HG03354 (cell line): ENCODE results near the gene PLA2G3.
"Not testable (repeated sequence)": the region's sequence is repeated elsewhere in the genome, so short reads cannot be mapped to it uniquely, and the experiment has no call there.

Experiments
- ATAC-seq: cut with Tn5 transposase; IDR thresholded peaks from one replicate; pipeline ENCODE4 v1.9.1; 2021; ENCODE audit warnings: mild to moderate bottlenecking; ENCODE audit not compliant: unreplicated experiment, poor library complexity, severe bottlenecking

Gene PLA2G3

DNA sequence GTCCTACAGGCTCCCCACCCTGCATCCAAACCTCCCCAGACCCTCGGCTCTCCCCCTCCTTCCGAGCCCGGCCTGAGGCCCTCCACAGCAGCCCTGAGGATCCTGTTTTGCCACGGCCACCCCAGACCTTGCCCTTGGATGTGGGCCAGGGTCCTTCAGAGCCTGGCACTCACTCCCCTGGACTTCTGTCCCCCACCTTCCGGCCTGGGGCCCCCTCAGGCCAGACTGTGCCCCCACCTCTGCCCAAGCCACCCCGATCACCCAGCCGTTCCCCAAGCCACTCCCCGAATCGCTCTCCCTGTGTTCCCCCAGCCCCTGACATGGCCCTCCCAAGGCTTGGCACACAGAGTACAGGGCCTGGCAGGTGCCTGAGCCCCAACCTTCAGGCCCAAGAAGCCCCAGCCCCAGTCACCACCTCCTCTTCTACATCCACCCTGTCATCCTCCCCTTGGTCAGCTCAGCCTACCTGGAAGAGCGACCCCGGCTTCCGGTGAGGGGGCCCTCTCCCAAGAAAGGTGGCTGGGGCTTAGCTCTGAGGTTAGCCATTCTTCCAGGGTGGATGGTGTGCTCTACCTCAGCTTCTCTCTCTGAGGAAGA lies 14.7 kb downstream of the PLA2G3 start:
- no peak for ATAC-seq

DNA sequence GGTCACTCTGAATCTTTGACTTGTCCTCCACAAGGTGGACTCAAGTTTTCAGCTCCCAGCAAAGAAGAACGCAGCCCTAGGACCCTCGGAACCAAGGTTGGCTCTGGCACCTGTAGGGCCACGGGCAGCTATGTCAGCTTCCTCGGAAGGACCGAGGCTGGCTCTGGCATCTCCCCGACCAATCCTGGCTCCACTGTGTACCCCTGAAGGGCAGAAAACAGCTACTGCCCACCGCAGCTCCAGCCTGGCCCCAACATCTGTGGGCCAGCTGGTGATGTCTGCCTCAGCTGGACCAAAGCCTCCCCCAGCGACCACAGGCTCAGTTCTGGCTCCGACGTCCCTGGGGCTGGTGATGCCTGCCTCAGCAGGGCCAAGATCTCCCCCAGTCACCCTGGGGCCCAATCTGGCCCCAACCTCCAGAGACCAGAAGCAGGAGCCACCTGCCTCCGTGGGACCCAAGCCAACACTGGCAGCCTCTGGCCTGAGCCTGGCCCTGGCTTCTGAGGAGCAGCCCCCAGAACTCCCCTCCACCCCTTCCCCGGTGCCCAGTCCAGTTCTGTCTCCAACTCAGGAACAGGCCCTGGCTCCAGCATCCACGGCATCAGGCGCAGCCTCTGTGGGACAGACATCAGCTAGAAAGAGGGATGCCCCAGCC lies 15.4 kb downstream of the PLA2G3 start:
- ATAC-seq = no peak

DNA sequence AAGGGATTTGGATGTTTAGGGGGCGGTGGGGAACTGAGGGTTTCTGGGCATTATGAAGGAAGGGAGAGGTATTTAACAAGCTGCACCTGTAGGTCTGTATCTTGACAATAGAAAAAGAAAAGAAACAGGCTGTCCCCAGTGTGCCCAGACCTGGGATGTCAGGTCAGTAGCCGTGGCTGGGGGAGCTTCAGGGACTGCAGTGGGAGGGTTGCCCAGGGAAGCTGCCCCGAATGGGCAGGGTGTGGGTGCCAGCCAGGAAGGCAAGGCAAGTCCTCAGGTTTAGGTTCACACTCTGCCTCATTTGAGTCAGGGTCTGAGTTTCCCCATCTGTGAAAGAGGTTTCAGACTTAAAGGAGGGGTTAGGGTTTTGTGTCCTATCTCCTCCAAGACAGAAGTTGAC lies 16.0 kb downstream of the PLA2G3 start:
- ATAC-seq = no peak

DNA sequence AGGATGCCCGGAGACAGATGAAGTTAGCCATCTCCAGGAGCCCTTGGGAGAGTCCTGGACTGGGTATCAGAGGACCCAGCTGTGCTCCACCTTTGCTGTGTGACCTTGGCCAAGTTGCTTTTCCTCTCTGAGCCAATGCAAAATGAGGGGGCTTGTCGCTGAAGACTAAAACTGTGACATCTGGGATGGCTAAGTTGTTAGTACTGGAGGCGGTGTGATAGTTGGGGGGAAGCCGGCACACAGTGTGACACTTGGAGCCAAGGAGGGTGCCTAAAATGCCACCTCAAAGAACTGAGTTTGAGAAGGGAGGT lies 17.1 kb downstream of the PLA2G3 start:
- ATAC-seq = no peak

DNA sequence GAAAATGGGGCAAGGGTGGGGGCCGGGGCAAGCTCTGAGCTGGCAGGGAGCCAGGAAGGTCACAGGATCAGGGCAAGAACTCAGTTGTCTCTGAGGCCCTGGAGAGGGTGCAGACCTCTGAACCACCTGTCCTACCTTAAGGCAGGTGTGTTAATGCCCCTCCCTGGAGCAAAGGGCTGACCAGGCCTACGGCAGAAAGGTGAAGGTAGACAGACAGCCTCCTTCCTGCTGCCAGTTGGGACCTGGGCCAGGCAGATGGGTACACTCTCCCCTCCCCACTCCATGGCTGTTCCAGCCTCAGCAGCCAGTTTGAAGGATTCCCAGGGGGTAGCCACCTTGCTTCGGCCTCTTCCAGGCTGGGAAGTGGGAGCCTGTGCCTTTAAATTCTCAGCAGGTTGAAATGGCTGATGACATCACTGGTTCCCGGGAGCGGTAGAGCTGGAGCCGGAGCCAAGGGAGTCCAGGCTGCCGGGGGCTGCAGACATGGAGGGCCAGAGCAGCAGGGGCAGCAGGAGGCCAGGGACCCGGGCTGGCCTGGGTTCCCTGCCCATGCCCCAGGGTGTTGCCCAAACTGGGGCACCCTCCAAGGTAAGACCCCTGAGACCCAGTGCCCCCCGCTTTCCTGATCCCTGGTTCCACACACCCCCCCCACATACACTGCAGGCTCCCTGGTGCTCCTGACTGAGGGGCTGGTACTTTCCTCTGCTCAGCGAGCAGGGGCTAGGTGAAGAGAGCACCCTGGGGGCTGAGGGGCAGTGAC lies 17.6 kb downstream of the PLA2G3 start, which contains the start of gene INPP5J:
Gene INPP5J (plus strand): TSS at position 435 of the 760 bp plus-strand sequence. CDS start 49 bp downstream, at position 484.
- no peak for ATAC-seq

DNA sequence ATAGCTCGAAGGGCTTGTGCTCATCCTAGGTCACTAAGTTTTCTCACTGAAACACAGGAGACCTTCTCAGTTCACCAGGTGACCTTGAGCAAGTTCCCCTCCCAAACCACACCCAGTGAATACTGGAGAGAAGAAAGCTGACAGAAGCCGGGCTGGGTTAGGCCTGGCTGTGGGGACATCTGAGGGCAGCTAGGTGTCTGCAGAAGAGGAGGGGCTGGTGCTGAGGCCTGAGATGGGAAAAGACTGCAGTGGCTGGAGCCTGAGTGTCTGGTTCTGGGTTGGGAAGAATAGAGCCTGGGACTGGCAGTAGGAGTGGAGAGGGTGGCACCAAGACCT lies 18.1 kb downstream of the PLA2G3 start:
- no peak for ATAC-seq

DNA sequence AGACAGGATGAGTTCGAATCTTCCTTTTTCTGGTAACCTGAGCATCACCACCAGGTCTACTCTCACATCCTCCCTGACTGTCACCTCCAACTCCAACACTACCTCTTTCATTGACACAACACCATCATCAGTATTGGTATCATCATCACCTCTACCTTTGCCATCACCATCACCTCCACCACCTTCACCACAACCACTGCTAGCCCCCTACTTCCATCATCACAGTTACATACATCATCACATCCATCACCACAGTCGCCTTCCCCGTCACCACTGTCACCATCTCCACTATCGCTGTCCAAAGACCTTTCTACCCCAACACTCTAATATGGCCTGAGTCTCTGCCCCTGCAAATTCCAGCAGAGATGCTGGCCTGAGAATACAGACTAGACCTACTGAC lies 18.9 kb downstream of the PLA2G3 start:
- no peak for ATAC-seq

DNA sequence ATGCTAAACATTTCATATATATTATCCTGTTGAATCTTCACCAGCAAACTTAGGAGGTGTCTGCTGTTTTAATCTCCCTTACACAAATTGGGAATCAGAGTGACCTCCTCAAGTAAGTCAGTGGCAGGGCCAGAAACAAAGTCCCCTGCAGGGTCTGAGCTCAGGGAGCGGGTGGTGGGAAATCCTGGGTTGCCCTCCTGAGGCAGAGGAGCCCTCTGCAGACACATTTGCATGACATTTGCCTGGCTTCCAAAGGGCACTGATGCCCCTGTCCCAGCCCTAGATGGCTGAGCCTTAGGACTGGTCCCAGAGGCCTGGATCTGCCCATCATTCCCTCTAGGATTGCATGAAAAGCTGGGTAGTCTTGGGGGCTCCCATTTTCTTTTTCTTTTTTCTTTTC lies 19.7 kb downstream of the PLA2G3 start:
- ATAC-seq = no peak

DNA sequence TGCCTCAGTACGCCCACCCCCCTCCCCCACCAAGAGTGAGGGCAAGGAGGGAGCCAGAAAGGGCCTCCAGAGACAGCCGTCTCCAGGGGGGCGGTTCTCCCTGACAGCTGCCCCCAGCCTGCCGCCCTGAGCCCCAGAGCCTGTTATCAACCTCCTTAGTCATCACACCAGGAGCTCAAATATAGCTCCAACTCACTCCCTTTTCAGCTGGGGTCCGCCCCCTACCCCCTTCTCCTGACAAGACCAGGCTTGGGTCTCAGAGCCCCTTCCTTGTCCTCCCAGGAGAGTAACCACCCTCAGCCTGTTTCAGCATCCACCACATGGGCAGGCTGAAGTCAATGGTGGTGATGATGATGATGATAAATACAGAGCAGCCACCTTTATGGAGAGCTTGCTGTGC lies 20.1 kb downstream of the PLA2G3 start:
- ATAC-seq = no peak

DNA sequence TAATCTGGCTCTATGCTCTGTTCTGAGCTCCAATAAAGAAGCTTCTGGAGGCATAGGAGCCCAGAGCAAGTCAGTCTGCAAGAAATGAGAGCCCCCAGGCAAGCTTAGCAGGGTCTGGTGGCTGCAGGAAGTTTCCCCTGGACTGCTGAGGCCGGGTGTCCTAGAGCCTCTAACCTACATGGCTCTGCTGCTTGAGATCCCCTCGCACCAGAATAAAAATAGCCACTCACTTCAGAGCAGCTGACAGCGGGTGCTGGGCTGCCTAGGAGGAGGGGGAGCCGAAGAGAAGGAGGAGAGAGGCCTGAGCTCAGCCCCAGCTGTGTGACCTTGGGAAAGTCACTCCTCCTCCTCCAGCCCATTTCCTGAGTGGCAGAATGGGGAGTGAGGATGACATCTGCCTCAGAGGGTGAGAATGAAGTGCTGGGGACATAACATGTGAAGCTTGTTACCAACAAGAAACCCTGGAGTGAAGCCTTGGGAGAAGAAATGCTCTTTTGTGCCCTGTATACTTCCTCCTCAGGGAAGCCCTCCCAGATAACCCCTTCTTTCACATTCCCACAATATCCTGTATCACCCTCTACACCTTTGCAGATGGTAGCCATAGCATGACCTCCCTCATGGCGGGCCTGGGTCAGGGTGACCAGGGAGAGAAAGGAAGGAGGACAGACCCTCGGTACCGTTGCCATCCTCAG lies 21.1 kb downstream of the PLA2G3 start:
- ATAC-seq = no peak

DNA sequence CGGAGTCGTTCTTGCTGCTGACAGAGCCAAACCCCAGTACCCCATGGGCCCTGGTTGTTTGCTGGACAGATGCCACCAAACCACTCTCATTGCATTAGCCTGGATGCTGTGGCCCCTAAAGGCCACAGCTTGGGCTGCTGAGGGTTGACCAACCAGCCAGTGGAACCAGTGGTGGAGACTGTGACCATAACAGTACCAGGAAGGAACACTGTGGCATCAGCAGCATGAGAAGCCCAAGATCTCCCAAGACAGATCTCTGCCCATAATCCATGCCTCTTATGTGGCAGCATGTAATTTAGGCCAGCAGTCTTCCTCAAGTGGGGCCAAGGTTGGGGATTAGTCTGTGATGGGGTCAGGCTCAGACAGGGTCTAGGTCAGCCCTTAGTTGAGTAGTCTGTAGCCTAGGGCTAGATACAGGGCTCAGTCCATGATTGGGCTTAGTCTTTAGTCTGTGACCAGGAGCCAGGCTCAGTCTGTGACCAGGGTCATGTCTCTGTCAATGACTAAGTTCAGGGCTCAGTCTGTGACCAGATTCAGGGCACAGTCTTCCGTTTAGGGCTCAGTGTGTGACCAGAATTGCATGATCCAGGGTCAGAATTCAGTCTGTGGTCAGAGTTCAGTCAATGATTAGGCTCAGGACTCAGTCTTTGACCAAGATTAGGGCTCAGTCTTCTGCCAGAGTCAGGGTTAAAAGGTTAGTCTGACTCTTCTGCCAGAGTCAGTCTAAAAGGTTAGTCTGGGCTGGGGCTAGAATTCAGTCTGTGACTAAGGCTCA lies 22.1 kb downstream of the PLA2G3 start:
- ATAC-seq = no peak

DNA sequence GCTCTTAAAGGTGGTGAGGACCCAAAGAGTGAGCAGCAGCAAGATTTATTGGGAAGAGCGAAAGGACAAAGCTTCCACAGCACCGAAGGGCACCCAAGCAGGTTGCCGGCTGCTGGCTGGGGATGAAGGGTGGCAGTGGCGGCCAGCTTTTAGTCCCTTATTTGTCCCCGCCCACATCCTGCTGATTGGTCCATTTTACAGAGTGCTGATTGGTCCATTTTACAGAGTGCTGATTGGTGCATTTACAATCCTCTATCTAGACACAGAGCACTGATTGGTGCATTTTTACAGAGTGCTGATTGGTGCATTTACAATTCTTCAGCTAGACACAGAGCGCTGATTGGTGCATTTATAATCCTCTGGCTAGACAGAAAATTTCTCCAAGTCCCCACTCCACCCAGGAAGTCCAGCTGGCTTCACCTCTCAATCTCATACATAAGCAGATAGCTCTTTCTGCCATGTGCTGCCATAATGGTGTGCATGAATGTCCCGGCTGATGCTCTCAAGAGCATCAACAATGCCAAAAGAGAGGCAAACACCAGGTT lies 27.7 kb downstream of the PLA2G3 start:
- ATAC-seq = not testable (repeated sequence)

DNA sequence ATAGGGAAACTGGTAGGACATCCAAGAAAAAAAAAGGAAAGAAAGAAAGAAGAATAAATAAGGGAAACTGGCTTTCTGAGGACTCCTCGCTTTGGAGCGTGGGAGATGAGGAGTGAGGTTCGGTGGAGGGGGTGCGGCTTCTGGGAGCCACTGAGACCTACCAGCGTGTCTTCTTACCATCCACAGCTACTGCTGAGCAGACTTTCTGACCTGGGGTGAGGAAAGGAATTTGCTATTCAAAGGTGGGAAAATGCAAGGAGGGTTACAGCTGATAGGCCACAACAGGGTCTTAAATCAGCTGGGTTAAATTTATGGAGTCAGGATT lies 32.5 kb downstream of the PLA2G3 start:
- ATAC-seq = peak; percentile 27

DNA sequence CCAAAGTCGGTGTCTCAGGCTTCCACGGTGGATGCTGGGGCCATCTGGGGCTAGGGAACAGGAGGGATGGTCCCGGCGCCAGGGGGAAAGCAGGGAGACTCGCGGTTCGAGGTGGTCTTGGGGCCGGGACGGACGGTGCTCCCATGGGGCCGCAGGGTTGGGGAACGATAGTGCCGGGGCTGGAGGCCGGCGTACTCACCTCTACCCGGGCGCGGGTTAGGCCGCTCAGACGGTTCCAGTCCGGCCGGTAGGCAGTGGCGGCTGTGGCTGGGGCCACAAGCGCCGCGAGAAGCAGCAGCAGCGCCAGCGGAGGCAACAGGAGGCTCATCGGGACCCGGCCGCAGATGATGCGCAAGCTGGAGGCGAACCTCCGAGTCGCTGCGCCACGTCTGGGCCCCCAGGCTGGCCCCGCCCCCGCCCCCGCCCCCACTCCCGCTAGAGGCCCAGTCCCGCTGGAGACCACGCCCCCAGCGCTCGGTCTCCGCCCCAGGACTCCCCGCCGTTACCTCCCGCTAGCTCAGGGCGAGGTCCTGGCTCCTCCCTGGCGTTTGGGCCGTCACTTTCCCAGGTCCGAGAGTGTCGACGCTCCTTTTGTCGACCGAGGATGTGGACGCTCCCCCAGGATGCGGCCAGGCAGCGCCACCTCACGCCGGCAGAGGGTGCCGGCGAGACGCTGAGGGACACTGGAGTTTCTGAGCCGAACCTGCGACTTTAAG lies 33.0 kb downstream of the PLA2G3 start, which contains the start of gene SELENOM:
Gene SELENOM (minus strand): TSS at position 391 of the 716 bp plus-strand sequence. CDS start 63 bp downstream, at position 328.
- peak; percentile 89 for ATAC-seq

DNA sequence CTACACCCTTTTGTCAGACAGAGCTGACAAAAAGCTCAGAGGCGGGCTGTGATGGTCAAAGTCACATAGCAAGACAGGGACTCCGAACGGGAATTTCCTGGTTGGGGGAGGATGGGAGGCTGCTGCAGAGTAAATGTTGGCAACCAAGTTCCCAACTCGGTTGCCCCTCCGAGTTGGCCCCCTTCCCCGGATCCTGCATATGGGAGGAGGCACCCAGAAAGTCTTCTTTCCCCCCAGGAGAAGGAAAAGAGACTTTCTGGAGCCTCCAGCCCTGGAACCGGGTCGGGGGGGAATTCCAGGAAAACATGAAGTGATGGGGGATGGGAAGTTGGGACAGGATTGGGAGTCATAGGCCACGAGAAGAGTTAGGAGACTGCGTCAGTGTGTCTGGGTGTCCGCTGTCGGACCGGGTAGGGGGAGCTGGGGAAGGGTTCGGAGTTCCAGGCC lies 33.6 kb downstream of the PLA2G3 start:
- no peak for ATAC-seq

DNA sequence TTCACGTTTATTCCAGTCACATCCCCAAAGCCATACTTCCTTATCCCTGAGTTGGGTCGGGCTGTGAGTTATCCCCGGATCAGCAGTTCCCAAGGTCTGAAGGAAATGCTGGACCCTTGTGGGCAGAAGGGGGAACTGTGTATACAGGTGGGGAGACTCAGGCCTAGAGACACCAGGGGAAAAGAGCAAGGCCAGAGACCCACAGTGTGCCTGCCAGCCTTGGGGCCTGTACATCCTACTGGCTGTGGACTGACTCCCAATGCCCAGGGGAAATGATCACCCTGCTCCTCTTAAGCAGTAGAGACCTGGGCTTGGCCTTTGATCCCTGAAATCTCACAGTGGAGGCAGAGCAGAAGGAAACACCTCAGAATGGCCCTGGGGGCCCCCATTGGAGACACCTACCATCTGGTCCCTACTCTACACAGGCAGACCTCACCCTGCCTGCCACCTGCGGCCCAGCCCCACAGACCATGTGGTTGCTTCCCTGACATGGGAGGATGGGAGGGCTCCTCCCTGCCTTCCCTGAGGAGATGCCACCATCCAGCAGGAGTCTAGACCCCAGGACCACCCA lies 34.2 kb downstream of the PLA2G3 start:
- no peak for ATAC-seq

DNA sequence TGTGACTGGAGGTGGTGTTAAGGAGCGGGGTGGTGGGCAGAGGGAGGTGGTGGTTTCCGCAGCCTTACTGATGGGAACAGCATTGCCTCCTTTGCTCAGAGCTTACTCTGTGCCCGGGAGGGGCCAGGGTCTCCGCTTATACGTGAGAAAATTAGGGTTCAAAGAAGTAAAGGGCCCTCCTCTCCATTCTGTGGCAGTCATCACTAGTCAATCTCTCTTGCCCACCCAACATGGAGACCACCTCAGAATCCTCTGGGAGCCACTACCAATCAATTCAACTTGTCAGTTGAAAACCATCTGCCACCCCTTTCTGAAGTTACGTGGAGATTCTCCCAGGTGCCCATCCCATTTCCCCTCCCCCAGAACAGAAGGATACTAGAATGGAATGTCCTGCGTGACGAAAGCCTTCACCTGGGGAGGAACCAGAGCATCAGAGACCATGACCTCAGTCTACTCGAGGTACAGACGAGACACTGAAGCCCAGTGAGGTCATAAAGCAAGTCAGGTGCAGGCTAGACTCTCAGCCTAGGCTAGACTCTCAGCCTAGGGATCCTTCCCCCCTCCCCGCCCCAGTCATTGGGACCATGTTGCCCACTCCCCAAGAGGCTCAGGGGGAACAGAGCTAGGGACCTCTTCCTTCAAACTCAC lies 34.9 kb downstream of the PLA2G3 start:
- no peak for ATAC-seq

DNA sequence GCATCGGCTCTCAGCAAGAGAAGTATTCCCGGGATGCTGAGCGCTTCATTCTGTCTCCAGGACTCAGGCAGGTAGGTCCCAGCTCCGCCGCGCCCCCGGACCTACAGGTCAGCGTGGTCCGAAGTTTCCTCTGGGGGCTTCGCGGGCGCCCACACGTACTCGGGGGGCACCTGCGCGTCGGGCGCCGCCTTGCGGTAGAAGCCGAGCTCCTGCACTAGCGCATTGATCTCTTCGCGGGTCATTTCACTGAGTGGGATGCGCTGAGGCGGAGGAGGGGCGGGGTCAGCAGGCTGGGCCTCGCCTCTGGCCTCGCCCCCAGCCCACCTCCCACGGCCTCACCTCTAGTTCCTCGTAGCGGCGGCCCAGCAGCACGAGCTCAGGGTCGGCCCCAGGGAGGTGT lies 35.4 kb downstream of the PLA2G3 start:
- no peak for ATAC-seq
